B cell (primary cell): Measurements from ENCODE around the gene HDAC9. TPM values are rescaled to one million over a fixed set of nuclear protein-coding genes. Genes with fewer than 3 reads are reported as not detected.

Experiments
- ATAC-seq: fragments of 200-7000 bp; cut with Tn5 transposase; one replicate; pipeline ENCODE4 v1.10.0; 2021; ENCODE audit warnings: low read depth, mild to moderate bottlenecking, moderate number of reproducible peaks, moderate library complexity
- CTCF ChIA-PET: fragments of 350-600 bp; sonication (Branson Sonifier 250); formaldehyde crosslinking; loops from one replicate; lab custom pipeline; 2021; ENCODE audit warnings: antibody characterized with exemption, inconsistent platforms; lab: Charles Lee
- POLR2A ChIA-PET: fragments of 350-600 bp; sonication (Branson Sonifier 250); formaldehyde crosslinking; loops from one replicate; lab custom pipeline; 2021; ENCODE audit warnings: antibody characterized with exemption; lab: Charles Lee
- DNase-seq: peaks from one replicate; pipeline ENCODE4 v3.0.0; 2013
- H2AFZ ChIP-seq: 2 replicates; pipeline ENCODE4 v1.6.1; 2012; ENCODE audit warnings: mild to moderate bottlenecking, low read depth, low read length; ENCODE audit not compliant: insufficient read depth, poor library complexity, severe bottlenecking
- H3K27ac ChIP-seq, 2 donors: 1 replicate in 1 of 2; 2 replicates in 1 of 2; pipeline ENCODE4 v1.5.1; 2012 to 2013; ENCODE audit warnings: low read length in 2 of 2, mild to moderate bottlenecking in 2 of 2, moderate library complexity in 1 of 2
- H3K27me3 ChIP-seq, 4 experiments: fragments of 200-600 bp in 1 of 4; sonication (generic) in 1 of 4; replicated peaks in 1 of 4; 1 replicate in 2 of 4; 2 replicates in 2 of 4; pipeline versions ENCODE4 v1.6.1 to v1.7.0; 2013 to 2016; ENCODE audit warnings: low read length in 3 of 4, mild to moderate bottlenecking in 2 of 4, mixed read lengths in 1 of 4, moderate library complexity in 1 of 4; ENCODE audit not compliant: insufficient read depth in 4 of 4, control insufficient read depth in 3 of 4; ENCODE audit errors: control extremely low read depth in 1 of 4
- H3K36me3 ChIP-seq, 2 experiments: replicated peaks in 1 of 2; 1 replicate in 1 of 2; 2 replicates in 1 of 2; pipeline versions ENCODE4 v1.6.1 to v1.7.1; 2013; ENCODE audit warnings: low read length in 1 of 2; ENCODE audit not compliant: insufficient read depth in 2 of 2, control insufficient read depth in 1 of 2; ENCODE audit errors: control extremely low read depth in 1 of 2, extremely low read depth in 1 of 2
- H3K4me1 ChIP-seq, 2 donors: fragments of 200-600 bp in 1 of 2; sonication (generic) in 1 of 2; 1 replicate in 1 of 2; 2 replicates in 1 of 2; pipeline versions ENCODE4 v1.5.1 to v1.6.1; 2013 to 2017; ENCODE audit warnings: low read length in 2 of 2; ENCODE audit not compliant: control insufficient read depth in 2 of 2, insufficient read depth in 2 of 2
- H3K4me2 ChIP-seq: replicated peaks from 2 replicates; pipeline ENCODE3; 2012; ENCODE audit warnings: mild to moderate bottlenecking, low read depth, low read length; ENCODE audit not compliant: poor library complexity, severe bottlenecking
- H3K4me3 ChIP-seq, 5 experiments: fragments of 200-600 bp in 1 of 5; sonication (generic) in 1 of 5; 1 replicate in 3 of 5; 2 replicates in 2 of 5; pipeline versions ENCODE4 v1.5.1 to v1.7.0; 2011 to 2016; ENCODE audit warnings: low read length in 4 of 5, mild to moderate bottlenecking in 4 of 5, low read depth in 2 of 5, control low read depth in 1 of 5, moderate library complexity in 1 of 5; ENCODE audit not compliant: insufficient read depth in 1 of 5; ENCODE audit errors: control extremely low read depth in 1 of 5, extremely low read depth in 1 of 5
- H3K79me2 ChIP-seq: fragments of 200-600 bp; sonication (generic); one replicate; pipeline ENCODE4 v1.6.0; 2016; ENCODE audit warnings: low read length; ENCODE audit not compliant: control insufficient read depth, insufficient read depth
- H3K9ac ChIP-seq: fragments of 200-600 bp; sonication (generic); 2 replicates; pipeline ENCODE4 v1.6.1; 2017; ENCODE audit warnings: mild to moderate bottlenecking, low read length, moderate library complexity
- H3K9me3 ChIP-seq, 3 donors: one replicate each; pipeline versions ENCODE4 v1.6.1 to v1.7.1; 2013; ENCODE audit warnings: low read length in 2 of 3; ENCODE audit not compliant: control insufficient read depth in 2 of 3, insufficient read depth in 1 of 3; ENCODE audit errors: control extremely low read depth in 1 of 3
- H4K20me1 ChIP-seq: 2 replicates; pipeline ENCODE4 v1.6.0; 2012; ENCODE audit warnings: mild to moderate bottlenecking, low read length; ENCODE audit not compliant: insufficient read depth, control insufficient read depth, poor library complexity, severe bottlenecking
- H3K27ac Mint-ChIP-seq: one replicate; pipeline ENCODE4 v1.8.0; 2021; ENCODE audit warnings: mixed read lengths
- H3K27me3 Mint-ChIP-seq: one replicate; pipeline ENCODE4 v1.8.0; 2021; ENCODE audit warnings: mixed read lengths
- H3K4me1 Mint-ChIP-seq: one replicate; pipeline ENCODE4 v1.8.0; 2021; ENCODE audit warnings: mixed read lengths
- H3K4me3 Mint-ChIP-seq: one replicate; pipeline ENCODE4 v1.8.0; 2021; ENCODE audit warnings: mixed read lengths
- H3K9me3 Mint-ChIP-seq: one replicate; pipeline ENCODE4 v1.8.0; 2022; ENCODE audit warnings: mixed read lengths; ENCODE audit not compliant: insufficient read depth
- EZH2 ChIP-seq: IDR thresholded peaks from 2 replicates; pipeline ENCODE4 v1.6.1; 2012; ENCODE audit warnings: borderline replicate concordance, low read depth, mild to moderate bottlenecking, moderate library complexity, low read length; ENCODE audit not compliant: insufficient read depth, poor library complexity, severe bottlenecking
- WGBS: methylation state at CpG from one replicate; pipeline ENCODE4 v1.1.5; 2013; ENCODE audit warnings: missing lambda C conversion rate; ENCODE audit not compliant: insufficient coverage; 5-methylcytosine and 5-hydroxymethylcytosine counted together
- intact Hi-C: fragments of 100-400 bp; cut with micrococcal nuclease; formaldehyde crosslinking; loops from one replicate; pipeline ENCODE4 v1.10.0; 2022
- polyA plus RNA-seq: library from polyadenylated mRNA; depleted of rRNA; stranded (reverse); fragments of >200 nt; gene quantifications from 2 replicates; pipeline ENCODE4 v1.2.3, GENCODE V29; 2012
- total RNA-seq, 2 donors: library from RNA; stranded (reverse); fragments of 120-200 nt in 1 of 2; gene quantifications; 1 replicate in 1 of 2; 2 replicates in 1 of 2; pipeline versions ENCODE4 v1.2.3 to v1.2.4, GENCODE V29; 2013 to 2022
- TF ChIP-seq, protein P1 (sequence below): fragments of 200-600 bp; IDR thresholded peaks from one replicate; pipeline ENCODE4 v1.8.0; 2022; ENCODE audit warnings: antibody characterized with exemption, mild to moderate bottlenecking

The HDAC9 gene
- total and polyA plus RNA-seq, 2 donors (not counting 1 experiment from before 2014, with no cell fraction given) = 49.1 to 64.8 TPM

DNA sequence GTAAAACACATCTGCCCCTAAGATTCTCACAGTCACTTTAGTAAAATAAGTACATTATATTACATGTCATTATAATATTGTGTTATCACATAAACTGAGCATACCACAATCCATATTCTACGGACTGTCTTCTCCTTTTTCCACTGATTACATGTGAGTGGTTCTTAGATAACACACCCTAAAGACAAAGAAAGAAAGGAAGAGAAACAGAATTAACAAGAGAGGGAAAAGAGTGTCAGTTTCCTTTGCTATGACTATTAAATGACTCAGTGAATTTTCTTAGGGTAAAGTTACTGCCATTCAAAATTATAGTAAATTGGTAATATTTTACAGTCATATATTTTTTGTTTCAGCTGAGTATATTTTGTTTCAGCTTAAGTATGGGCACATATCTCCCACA is 353.6 kb downstream of the HDAC9 start:
- no peak overlapping the region for H3K4me3 Mint-ChIP-seq
- WGBS = no CpG with 5 or more reads among the region's 1 CpG
- Histone ChIP-seq H3K36me3 (no peaks in the 10 kb centered on the region), H3K79me2 (no peaks in the 10 kb centered on the region), H3K4me1 (no peaks in the 10 kb centered on the region), H3K4me3 (no peak overlapping the region), H3K27ac (no peak overlapping the region), H3K9ac (no peak overlapping the region), H2AFZ (no peak overlapping the region), H3K27me3 (no peaks in the 10 kb centered on the region), H3K4me2 (no peak overlapping the region), H4K20me1 (no peaks in the 10 kb centered on the region), H3K9me3 (no peaks in the 10 kb centered on the region)
- no peak overlapping the region for H3K27ac Mint-ChIP-seq
- H3K9me3 Mint-ChIP-seq = no peaks in the 10 kb centered on the region
- TF ChIP-seq, protein P1, sequence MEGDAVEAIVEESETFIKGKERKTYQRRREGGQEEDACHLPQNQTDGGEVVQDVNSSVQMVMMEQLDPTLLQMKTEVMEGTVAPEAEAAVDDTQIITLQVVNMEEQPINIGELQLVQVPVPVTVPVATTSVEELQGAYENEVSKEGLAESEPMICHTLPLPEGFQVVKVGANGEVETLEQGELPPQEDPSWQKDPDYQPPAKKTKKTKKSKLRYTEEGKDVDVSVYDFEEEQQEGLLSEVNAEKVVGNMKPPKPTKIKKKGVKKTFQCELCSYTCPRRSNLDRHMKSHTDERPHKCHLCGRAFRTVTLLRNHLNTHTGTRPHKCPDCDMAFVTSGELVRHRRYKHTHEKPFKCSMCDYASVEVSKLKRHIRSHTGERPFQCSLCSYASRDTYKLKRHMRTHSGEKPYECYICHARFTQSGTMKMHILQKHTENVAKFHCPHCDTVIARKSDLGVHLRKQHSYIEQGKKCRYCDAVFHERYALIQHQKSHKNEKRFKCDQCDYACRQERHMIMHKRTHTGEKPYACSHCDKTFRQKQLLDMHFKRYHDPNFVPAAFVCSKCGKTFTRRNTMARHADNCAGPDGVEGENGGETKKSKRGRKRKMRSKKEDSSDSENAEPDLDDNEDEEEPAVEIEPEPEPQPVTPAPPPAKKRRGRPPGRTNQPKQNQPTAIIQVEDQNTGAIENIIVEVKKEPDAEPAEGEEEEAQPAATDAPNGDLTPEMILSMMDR = no peak
- TF ChIP-seq EZH2 = no peak
- H3K4me1 Mint-ChIP-seq = no peaks in the 10 kb centered on the region
- ChIA-PET POLR2A (no interaction called here), CTCF (no interaction called here)
- H3K27me3 Mint-ChIP-seq = no peaks in the 10 kb centered on the region
- DNase-seq = no peak
- intact Hi-C loops = no loop called here
- ATAC-seq = no peak

DNA sequence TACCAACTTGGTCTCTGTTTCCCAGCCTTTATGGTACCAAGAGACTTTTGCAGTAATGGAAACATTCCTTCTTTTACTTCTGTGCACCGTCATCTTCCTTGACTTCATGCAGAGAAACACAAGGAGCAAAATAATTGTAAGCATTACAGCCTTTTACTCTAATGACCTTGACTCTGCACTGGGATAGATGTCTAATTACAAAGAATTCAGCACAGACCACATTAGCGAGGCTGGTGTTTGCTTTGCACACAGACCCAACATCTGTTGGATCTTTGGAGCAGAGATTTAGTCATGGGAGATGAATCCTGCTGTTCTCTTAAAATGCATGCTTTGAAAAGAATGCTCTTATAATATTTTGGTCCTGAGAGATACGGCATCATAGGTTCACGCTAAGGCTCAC is 360.2 kb downstream of the HDAC9 start:
- intact Hi-C loops = no loop called here
- H2AFZ ChIP-seq = no peak overlapping the region
- H3K4me2 ChIP-seq = no peak overlapping the region
- H4K20me1 ChIP-seq = no peaks in the 10 kb centered on the region
- H3K27ac Mint-ChIP-seq = no peak overlapping the region
- DNase-seq (no peak), ATAC-seq (no peak)
- TF ChIP-seq, protein P1 = no peak
- no peak for TF ChIP-seq EZH2
- POLR2A ChIA-PET = no interaction called here
- no peaks in the 10 kb centered on the region for H3K27me3 Mint-ChIP-seq
- no peaks in the 10 kb centered on the region for H3K4me1 Mint-ChIP-seq
- no peak overlapping the region for H3K9ac ChIP-seq
- H3K9me3 ChIP-seq = peaks cover 0 to 2% (median 0%) of the 10 kb centered on the region in 3 donors
- H3K4me1 ChIP-seq = no peaks in the 10 kb centered on the region
- H3K36me3 ChIP-seq = no peaks in the 10 kb centered on the region
- no CpG with 5 or more reads among the region's 4 CpGs for WGBS
- H3K4me3 Mint-ChIP-seq = no peak overlapping the region
- no peaks in the 10 kb centered on the region for H3K79me2 ChIP-seq
- H3K4me3 ChIP-seq = no peak overlapping the region
- CTCF ChIA-PET = no interaction called here
- H3K27ac ChIP-seq = no peak overlapping the region
- no peaks in the 10 kb centered on the region for H3K27me3 ChIP-seq
- peaks cover 1% of the 10 kb centered on the region for H3K9me3 Mint-ChIP-seq
